Epithelial cell of proximal tubule (primary cell): ENCODE measurements around the gene LDLRAD4. TPM values are rescaled to one million over a fixed set of nuclear protein-coding genes. Genes with fewer than 3 reads are reported as not detected.

ENCODE experiments used
- DNase-seq: peaks from one replicate; pipeline ENCODE4 v3.0.0-alpha.2; 2011; ENCODE audit warnings: low read depth
- H3K4me3 ChIP-seq: 2 replicates; pipeline ENCODE4 v1.5.1; 2011; ENCODE audit warnings: low read depth, mild to moderate bottlenecking, low read length
- total RNA-seq: library from RNA; depleted of rRNA; stranded (reverse); fragments of >200 nt; gene quantifications from 2 replicates; pipeline ENCODE4 v1.2.3, GENCODE V29; 2015
- TF ChIP-seq, protein P1 (sequence below): conservative IDR thresholded peaks from 2 replicates; pipeline ENCODE4 v1.5.1; 2012; ENCODE audit warnings: low read depth, mild to moderate bottlenecking, low read length

LDLRAD4 gene
- total RNA-seq, 1 donor from 2014 or later, result under 0.01 TPM

DNA sequence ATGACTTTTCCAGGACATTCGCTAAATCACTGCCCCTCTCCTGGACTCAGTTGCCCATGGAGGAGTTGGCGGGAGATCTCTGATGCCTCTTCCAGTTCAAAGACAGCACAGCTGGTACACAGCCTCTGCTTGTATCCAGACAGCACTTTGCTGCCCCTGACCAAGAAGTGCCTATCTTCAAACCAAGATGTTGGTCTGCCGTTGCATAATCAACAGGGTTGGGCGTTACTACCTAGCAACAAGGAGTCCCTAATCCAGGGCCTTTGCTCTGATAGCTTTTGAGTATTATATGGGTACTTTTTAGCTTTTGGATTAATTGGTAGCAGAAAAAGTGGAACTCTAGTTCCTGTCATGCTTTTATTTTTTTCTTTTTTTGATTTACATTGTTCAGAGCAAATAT, 341.2 kb downstream of the LDLRAD4 start:
- TF ChIP-seq, protein P1, sequence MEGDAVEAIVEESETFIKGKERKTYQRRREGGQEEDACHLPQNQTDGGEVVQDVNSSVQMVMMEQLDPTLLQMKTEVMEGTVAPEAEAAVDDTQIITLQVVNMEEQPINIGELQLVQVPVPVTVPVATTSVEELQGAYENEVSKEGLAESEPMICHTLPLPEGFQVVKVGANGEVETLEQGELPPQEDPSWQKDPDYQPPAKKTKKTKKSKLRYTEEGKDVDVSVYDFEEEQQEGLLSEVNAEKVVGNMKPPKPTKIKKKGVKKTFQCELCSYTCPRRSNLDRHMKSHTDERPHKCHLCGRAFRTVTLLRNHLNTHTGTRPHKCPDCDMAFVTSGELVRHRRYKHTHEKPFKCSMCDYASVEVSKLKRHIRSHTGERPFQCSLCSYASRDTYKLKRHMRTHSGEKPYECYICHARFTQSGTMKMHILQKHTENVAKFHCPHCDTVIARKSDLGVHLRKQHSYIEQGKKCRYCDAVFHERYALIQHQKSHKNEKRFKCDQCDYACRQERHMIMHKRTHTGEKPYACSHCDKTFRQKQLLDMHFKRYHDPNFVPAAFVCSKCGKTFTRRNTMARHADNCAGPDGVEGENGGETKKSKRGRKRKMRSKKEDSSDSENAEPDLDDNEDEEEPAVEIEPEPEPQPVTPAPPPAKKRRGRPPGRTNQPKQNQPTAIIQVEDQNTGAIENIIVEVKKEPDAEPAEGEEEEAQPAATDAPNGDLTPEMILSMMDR, result no peak

DNA sequence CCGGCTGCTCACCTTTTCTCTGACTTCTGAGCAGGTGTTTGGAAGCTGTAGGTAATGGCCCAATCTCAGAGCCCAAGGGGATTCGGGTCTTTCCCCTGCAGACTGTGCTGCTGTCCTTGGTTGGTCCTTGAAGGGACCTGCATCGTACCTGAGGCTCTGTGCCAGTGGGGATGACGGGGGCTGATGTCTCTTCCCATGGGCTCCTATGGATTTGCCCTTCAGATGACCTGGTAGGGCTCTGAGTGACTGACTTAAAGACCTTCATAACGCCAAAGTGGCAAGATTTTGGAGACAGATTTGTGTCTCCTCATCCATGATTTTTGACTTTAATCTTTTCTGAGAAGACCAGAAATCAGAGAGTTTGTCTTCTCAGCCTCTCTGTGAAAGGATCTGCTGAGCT, 341.7 kb downstream of the LDLRAD4 start:
- no peak overlapping the region for H3K4me3 ChIP-seq
- TF ChIP-seq, protein P1, result no peak
- DNase-seq, result no peak

More for the DNA sequence above, 341.2 kb downstream of the LDLRAD4 start:
- no peak for DNase-seq
- no peak overlapping the region for H3K4me3 ChIP-seq

DNA sequence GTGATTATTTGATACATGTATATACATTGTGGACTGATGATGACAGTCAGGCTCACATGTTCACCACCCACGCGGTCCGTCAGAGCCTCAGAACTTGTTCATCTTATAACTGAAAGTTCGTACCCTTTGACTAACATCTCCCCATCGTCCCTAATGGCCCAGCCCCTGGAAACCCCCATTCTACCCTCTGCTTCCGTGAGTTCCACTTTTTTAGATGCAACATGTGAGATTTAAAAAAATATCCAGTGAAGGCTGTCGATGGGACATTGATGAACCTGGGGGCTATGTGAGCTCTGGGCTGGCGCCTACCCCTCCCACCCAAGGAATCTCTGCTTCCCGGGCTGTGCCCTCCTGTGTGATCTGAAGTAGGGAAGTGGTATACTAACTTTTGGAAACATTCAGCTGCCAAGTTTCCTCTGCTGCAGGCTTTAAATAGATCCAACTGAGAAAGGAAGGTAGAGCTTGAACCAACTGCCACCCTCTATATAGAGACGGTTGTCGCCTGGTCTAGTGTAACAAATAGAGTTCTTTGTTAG, 344.0 kb downstream of the LDLRAD4 start:
- TF ChIP-seq, protein P1, result no peak
- H3K4me3 ChIP-seq, result no peak overlapping the region
- no peak for DNase-seq

GRCh38 chr18:13563390-13563805, 344.8 kb downstream of the LDLRAD4 start:
- no peak overlapping the region for H3K4me3 ChIP-seq
- DNase-seq, result no peak
- TF ChIP-seq, protein P1, result no peak

DNA sequence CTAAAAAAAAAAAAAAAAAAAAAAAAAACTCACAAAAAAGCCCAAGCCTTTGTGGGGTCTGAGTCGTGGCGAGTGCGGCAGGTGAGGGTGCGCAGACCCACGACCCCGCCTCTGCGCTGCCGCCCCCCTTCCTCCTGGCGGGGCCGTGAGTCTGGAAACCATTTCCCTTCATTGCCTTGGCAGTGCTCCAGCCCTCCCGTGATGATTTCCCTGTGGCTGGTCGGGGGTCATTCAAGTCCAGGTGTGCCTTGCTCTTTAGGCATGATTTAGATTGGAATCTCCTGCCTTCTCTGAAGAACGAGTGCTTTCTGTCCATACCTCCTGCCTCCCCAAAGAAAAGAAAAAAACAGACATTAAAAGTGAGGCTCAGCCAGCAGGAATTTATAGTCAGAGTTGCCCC, 346.0 kb downstream of the LDLRAD4 start:
- TF ChIP-seq, protein P1, result no peak
- H3K4me3 ChIP-seq, result no peak overlapping the region
- no peak for DNase-seq

- TF ChIP-seq, protein P1, result no peak
- H3K4me3 ChIP-seq, result no peak overlapping the region
- DNase-seq, result no peak
Observed at GRCh38 chr18:13565228-13565627, 346.7 kb downstream of the LDLRAD4 start.
